Liver (tissue), 3 donors: Measurements from ENCODE around the gene PUSL1.

Source experiments
- EGR1 ChIP-seq, 2 donors: IDR thresholded peaks; 2 replicates each; pipeline ENCODE4 v1.6.1; 2016 to 2018; ENCODE audit warnings: antibody characterized with exemption in 2 of 2, low read depth in 2 of 2
- GABPA ChIP-seq, 2 donors: IDR thresholded peaks in 1 of 2; conservative IDR thresholded peaks in 1 of 2; 2 replicates each; pipeline ENCODE4 v1.6.1; 2016; ENCODE audit warnings: antibody characterized with exemption in 2 of 2, mild to moderate bottlenecking in 1 of 2, moderate library complexity in 1 of 2
- HNF4A ChIP-seq, 2 donors: conservative IDR thresholded peaks; 2 replicates each; pipeline ENCODE4 v1.6.1; 2016; ENCODE audit warnings: antibody characterized with exemption in 2 of 2, mild to moderate bottlenecking in 2 of 2
- RAD21 ChIP-seq, 2 donors: IDR thresholded peaks; 2 replicates each; pipeline ENCODE4 v1.6.1; 2016; ENCODE audit warnings: antibody characterized with exemption in 2 of 2, mild to moderate bottlenecking in 2 of 2
- SP1 ChIP-seq: IDR thresholded peaks from 2 replicates; pipeline ENCODE4 v1.6.1; 2018; ENCODE audit warnings: antibody characterized with exemption, mild to moderate bottlenecking
- TAF1 ChIP-seq: conservative IDR thresholded peaks from 2 replicates; pipeline ENCODE4 v1.6.1; 2016; ENCODE audit warnings: antibody characterized with exemption, mild to moderate bottlenecking
- YY1 ChIP-seq: IDR thresholded peaks from 2 replicates; pipeline ENCODE4 v1.6.1; 2016; ENCODE audit warnings: antibody characterized with exemption, mild to moderate bottlenecking
- TF ChIP-seq, protein P1 (sequence below): fragments of 150-350 bp; IDR thresholded peaks from 2 replicates; pipeline ENCODE4 v1.5.1; 2017; ENCODE audit warnings: improper control_type of control experiment, low read depth, low read length; ENCODE audit not compliant: missing input control
- TF ChIP-seq, protein P2 (sequence below): IDR thresholded peaks from 2 replicates; pipeline ENCODE4 v1.6.1; 2016; ENCODE audit warnings: antibody characterized with exemption
- TF ChIP-seq, protein P3 (sequence below): IDR thresholded peaks from 2 replicates; pipeline ENCODE4 v1.6.1; 2016; ENCODE audit warnings: antibody characterized with exemption, mild to moderate bottlenecking
- TF ChIP-seq, protein P4 (sequence below): IDR thresholded peaks from 2 replicates; pipeline ENCODE4 v1.6.1; 2016; ENCODE audit warnings: antibody characterized with exemption
- TF ChIP-seq, protein P5 (sequence below): IDR thresholded peaks from 2 replicates; pipeline ENCODE4 v1.6.1; 2016; ENCODE audit warnings: antibody characterized with exemption
- donor health status: healthy.
- donor health status: healthy.

DNA sequence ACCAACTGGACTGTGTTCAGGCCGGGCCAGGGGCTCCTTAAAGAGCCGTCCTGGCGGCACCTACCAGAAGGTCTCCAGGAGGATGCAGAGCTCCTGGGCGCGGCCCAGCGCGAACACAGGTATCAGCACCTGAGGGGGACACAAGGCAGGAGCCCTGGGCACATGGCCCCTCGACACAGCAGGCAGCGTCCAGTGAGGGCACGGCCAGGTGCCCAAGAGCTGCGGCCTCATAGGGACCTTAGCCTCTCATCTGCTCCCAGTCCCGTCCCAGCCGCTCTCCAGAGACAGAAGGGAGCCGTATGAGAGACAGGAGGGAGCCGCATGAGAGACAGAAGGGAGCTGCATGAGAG is 5.8 kb downstream of the PUSL1 start:
- TF ChIP-seq RAD21 (IDR thresholded peaks at IDR 0.05) = no peak
- no peak for TF ChIP-seq SP1
- TF ChIP-seq, protein P1, sequence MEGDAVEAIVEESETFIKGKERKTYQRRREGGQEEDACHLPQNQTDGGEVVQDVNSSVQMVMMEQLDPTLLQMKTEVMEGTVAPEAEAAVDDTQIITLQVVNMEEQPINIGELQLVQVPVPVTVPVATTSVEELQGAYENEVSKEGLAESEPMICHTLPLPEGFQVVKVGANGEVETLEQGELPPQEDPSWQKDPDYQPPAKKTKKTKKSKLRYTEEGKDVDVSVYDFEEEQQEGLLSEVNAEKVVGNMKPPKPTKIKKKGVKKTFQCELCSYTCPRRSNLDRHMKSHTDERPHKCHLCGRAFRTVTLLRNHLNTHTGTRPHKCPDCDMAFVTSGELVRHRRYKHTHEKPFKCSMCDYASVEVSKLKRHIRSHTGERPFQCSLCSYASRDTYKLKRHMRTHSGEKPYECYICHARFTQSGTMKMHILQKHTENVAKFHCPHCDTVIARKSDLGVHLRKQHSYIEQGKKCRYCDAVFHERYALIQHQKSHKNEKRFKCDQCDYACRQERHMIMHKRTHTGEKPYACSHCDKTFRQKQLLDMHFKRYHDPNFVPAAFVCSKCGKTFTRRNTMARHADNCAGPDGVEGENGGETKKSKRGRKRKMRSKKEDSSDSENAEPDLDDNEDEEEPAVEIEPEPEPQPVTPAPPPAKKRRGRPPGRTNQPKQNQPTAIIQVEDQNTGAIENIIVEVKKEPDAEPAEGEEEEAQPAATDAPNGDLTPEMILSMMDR = no peak
- no peak for TF ChIP-seq HNF4A (conservative IDR thresholded peaks at IDR 0.05)
- no peak for TF ChIP-seq EGR1 (IDR thresholded peaks at IDR 0.05; ENCODE audit: low read depth in 2 of 2)
- TF ChIP-seq, protein P2, sequence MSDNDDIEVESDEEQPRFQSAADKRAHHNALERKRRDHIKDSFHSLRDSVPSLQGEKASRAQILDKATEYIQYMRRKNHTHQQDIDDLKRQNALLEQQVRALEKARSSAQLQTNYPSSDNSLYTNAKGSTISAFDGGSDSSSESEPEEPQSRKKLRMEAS = no peak
- TF ChIP-seq, protein P3, sequence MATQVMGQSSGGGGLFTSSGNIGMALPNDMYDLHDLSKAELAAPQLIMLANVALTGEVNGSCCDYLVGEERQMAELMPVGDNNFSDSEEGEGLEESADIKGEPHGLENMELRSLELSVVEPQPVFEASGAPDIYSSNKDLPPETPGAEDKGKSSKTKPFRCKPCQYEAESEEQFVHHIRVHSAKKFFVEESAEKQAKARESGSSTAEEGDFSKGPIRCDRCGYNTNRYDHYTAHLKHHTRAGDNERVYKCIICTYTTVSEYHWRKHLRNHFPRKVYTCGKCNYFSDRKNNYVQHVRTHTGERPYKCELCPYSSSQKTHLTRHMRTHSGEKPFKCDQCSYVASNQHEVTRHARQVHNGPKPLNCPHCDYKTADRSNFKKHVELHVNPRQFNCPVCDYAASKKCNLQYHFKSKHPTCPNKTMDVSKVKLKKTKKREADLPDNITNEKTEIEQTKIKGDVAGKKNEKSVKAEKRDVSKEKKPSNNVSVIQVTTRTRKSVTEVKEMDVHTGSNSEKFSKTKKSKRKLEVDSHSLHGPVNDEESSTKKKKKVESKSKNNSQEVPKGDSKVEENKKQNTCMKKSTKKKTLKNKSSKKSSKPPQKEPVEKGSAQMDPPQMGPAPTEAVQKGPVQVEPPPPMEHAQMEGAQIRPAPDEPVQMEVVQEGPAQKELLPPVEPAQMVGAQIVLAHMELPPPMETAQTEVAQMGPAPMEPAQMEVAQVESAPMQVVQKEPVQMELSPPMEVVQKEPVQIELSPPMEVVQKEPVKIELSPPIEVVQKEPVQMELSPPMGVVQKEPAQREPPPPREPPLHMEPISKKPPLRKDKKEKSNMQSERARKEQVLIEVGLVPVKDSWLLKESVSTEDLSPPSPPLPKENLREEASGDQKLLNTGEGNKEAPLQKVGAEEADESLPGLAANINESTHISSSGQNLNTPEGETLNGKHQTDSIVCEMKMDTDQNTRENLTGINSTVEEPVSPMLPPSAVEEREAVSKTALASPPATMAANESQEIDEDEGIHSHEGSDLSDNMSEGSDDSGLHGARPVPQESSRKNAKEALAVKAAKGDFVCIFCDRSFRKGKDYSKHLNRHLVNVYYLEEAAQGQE = no peak
- TF ChIP-seq, protein P4, sequence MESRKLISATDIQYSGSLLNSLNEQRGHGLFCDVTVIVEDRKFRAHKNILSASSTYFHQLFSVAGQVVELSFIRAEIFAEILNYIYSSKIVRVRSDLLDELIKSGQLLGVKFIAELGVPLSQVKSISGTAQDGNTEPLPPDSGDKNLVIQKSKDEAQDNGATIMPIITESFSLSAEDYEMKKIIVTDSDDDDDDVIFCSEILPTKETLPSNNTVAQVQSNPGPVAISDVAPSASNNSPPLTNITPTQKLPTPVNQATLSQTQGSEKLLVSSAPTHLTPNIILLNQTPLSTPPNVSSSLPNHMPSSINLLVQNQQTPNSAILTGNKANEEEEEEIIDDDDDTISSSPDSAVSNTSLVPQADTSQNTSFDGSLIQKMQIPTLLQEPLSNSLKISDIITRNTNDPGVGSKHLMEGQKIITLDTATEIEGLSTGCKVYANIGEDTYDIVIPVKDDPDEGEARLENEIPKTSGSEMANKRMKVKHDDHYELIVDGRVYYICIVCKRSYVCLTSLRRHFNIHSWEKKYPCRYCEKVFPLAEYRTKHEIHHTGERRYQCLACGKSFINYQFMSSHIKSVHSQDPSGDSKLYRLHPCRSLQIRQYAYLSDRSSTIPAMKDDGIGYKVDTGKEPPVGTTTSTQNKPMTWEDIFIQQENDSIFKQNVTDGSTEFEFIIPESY = no peak
- TF ChIP-seq TAF1 = no peak
- TF ChIP-seq YY1 = no peak
- TF ChIP-seq GABPA (IDR thresholded peaks at IDR 0.05 in 1 of 2, conservative IDR thresholded peaks at IDR 0.05 in 1 of 2) = no peak
- TF ChIP-seq, protein P5, sequence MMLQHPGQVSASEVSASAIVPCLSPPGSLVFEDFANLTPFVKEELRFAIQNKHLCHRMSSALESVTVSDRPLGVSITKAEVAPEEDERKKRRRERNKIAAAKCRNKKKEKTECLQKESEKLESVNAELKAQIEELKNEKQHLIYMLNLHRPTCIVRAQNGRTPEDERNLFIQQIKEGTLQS = no peak
